GM18519 (cell line): Measurements from ENCODE around the gene CST5.
"Not testable (repeated sequence)": the region's sequence is repeated elsewhere in the genome, so short reads cannot be mapped to it uniquely, and the experiment has no call there.

ENCODE experiments used
- ATAC-seq: cut with Tn5 transposase; IDR thresholded peaks from one replicate; pipeline ENCODE4 v1.9.1; 2021; ENCODE audit warnings: mild to moderate bottlenecking, moderate library complexity; ENCODE audit not compliant: unreplicated experiment, low FRiP score

Gene CST5

GRCh38 chr20:23857962-23858595, 21.5 kb downstream of the CST5 start:
- no peak for ATAC-seq

GRCh38 chr20:23856736-23857135, 22.8 kb downstream of the CST5 start:
- no peak for ATAC-seq

- no peak for ATAC-seq
Measured at GRCh38 chr20:23856226-23856625, 23.3 kb downstream of the CST5 start.

GRCh38 chr20:23841693-23842092, 37.9 kb downstream of the CST5 start:
- no peak for ATAC-seq

- no peak for ATAC-seq
Measured at GRCh38 chr20:23835716-23836115, 43.8 kb downstream of the CST5 start.

- ATAC-seq: no peak
Measured at GRCh38 chr20:23832775-23833513, 46.6 kb downstream of the CST5 start.

- ATAC-seq: not testable (repeated sequence)
Measured at GRCh38 chr20:23831961-23832360, 47.6 kb downstream of the CST5 start.

GRCh38 chr20:23826541-23827021, 53.0 kb downstream of the CST5 start, which contains the start of gene CST2:
Gene CST2, minus strand, starts transcription at chr20:23826729. Its CDS starts 69 bp downstream, at chr20:23826660.
- ATAC-seq: no peak
